ENCODE results near the gene ZC3H18. TPM values are rescaled to one million over a fixed set of nuclear protein-coding genes. Genes with fewer than 3 reads are reported as not detected.

Gene ZC3H18
- total RNA-seq, 1 donor from 2014 or later: 10.5 TPM

GRCh38 chr16:88527937-88528743, 42.1 kb upstream of the ZC3H18 start:
- no peak for DNase-seq (ENCODE audit: low read depth)
- no peaks in the 10 kb centered on the region for H3K36me3 ChIP-seq (ENCODE audit: control insufficient read depth, insufficient read depth, low read length)
- FAIRE-seq: no peak

GRCh38 chr16:88528902-88529318, 41.3 kb upstream of the ZC3H18 start:
- FAIRE-seq (no peak), DNase-seq (ENCODE audit: low read depth) (no peak)
- Histone ChIP-seq H3K4me3 (ENCODE audit: low read depth, low read length) (no peak overlapping the region), H3K36me3 (ENCODE audit: control insufficient read depth, insufficient read depth, low read length) (no peaks in the 10 kb centered on the region), H3K27me3 (ENCODE audit: control insufficient read depth, insufficient read depth, low read length) (no peaks in the 10 kb centered on the region)
- no peak for TF ChIP-seq CTCF (IDR thresholded peaks at IDR 0.05; ENCODE audit: insufficient read depth, low read length, severe bottlenecking)

More at GRCh38 chr16:88527937-88528743, 42.1 kb upstream of the ZC3H18 start:
- Histone ChIP-seq H3K4me3 (ENCODE audit: low read depth, low read length) (no peak overlapping the region), H3K27me3 (ENCODE audit: control insufficient read depth, insufficient read depth, low read length) (peaks cover 2% of the 10 kb centered on the region)
- no peak for TF ChIP-seq CTCF (IDR thresholded peaks at IDR 0.05; ENCODE audit: insufficient read depth, low read length, severe bottlenecking)

- no peak overlapping the region for H3K4me3 ChIP-seq (ENCODE audit: low read depth, low read length)
- FAIRE-seq: no peak
- DNase-seq (ENCODE audit: low read depth): no peak
- no peaks in the 10 kb centered on the region for H3K36me3 ChIP-seq (ENCODE audit: control insufficient read depth, insufficient read depth, low read length)
- no peaks in the 10 kb centered on the region for H3K27me3 ChIP-seq (ENCODE audit: control insufficient read depth, insufficient read depth, low read length)
- no peak for TF ChIP-seq CTCF (IDR thresholded peaks at IDR 0.05; ENCODE audit: insufficient read depth, low read length, severe bottlenecking)
These were observed 40.6 kb upstream of the ZC3H18 start for GRCh38 chr16:88529596-88529995.

- DNase-seq (ENCODE audit: low read depth): no peak
These were observed 39.9 kb upstream of the ZC3H18 start for GRCh38 chr16:88530051-88530857.

GRCh38 chr16:88530858-88531203, 39.4 kb upstream of the ZC3H18 start:
- Histone ChIP-seq H3K4me3 (ENCODE audit: low read depth, low read length) (no peak overlapping the region), H3K27me3 (ENCODE audit: control insufficient read depth, insufficient read depth, low read length) (no peaks in the 10 kb centered on the region), H3K36me3 (ENCODE audit: control insufficient read depth, insufficient read depth, low read length) (no peaks in the 10 kb centered on the region)
- TF ChIP-seq CTCF (IDR thresholded peaks at IDR 0.05; ENCODE audit: insufficient read depth, low read length, severe bottlenecking): no peak
- DNase-seq (ENCODE audit: low read depth) (no peak), FAIRE-seq (no peak)

More at GRCh38 chr16:88530051-88530857, 39.9 kb upstream of the ZC3H18 start:
- Histone ChIP-seq H3K36me3 (ENCODE audit: control insufficient read depth, insufficient read depth, low read length) (no peaks in the 10 kb centered on the region), H3K4me3 (ENCODE audit: low read depth, low read length) (no peak overlapping the region), H3K27me3 (ENCODE audit: control insufficient read depth, insufficient read depth, low read length) (no peaks in the 10 kb centered on the region)
- no peak for TF ChIP-seq CTCF (IDR thresholded peaks at IDR 0.05; ENCODE audit: insufficient read depth, low read length, severe bottlenecking)
- no peak for FAIRE-seq
